Astrocyte (in vitro differentiated cells and primary cell): ENCODE data around the gene GALNT8.

Source experiments
- EZH2 ChIP-seq: IDR thresholded peaks from 2 replicates; pipeline ENCODE4 v1.6.1; 2012; ENCODE audit warnings: mild to moderate bottlenecking, low read length, inconsistent platforms; ENCODE audit not compliant: insufficient read depth
- TF ChIP-seq, protein P1 (sequence below): IDR thresholded peaks from 2 replicates; pipeline ENCODE4 v1.5.1; 2011; ENCODE audit warnings: low read depth, mild to moderate bottlenecking, inconsistent platforms, low read length, moderate library complexity; ENCODE audit not compliant: insufficient read depth

GRCh38 chr12:4787965-4788364, 67.8 kb downstream of the GALNT8 start:
- TF ChIP-seq, protein P1, sequence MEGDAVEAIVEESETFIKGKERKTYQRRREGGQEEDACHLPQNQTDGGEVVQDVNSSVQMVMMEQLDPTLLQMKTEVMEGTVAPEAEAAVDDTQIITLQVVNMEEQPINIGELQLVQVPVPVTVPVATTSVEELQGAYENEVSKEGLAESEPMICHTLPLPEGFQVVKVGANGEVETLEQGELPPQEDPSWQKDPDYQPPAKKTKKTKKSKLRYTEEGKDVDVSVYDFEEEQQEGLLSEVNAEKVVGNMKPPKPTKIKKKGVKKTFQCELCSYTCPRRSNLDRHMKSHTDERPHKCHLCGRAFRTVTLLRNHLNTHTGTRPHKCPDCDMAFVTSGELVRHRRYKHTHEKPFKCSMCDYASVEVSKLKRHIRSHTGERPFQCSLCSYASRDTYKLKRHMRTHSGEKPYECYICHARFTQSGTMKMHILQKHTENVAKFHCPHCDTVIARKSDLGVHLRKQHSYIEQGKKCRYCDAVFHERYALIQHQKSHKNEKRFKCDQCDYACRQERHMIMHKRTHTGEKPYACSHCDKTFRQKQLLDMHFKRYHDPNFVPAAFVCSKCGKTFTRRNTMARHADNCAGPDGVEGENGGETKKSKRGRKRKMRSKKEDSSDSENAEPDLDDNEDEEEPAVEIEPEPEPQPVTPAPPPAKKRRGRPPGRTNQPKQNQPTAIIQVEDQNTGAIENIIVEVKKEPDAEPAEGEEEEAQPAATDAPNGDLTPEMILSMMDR: no peak
- no peak for TF ChIP-seq EZH2
